Coronary artery (tissue), 2 donors: ENCODE data around the gene USP24.

Experiments
- DNase-seq: peaks from one replicate; pipeline ENCODE4 v3.0.0-alpha.2; 2017; ENCODE audit warnings: low spot score
- H3K27ac ChIP-seq, 2 donors: fragments of 200-600 bp; sonication (generic); one replicate each; pipeline ENCODE4 v1.5.1; 2016 to 2019
- H3K4me3 ChIP-seq: fragments of 200-600 bp; sonication (generic); 2 replicates; pipeline ENCODE4 v1.5.1; 2016; ENCODE audit warnings: mild to moderate bottlenecking, moderate library complexity
- TF ChIP-seq, protein P1 (sequence below): fragments of 200-600 bp; sonication (generic); IDR thresholded peaks from one replicate; pipeline ENCODE4 v1.5.1; 2019; ENCODE audit warnings: antibody characterized with exemption

Gene USP24

DNA sequence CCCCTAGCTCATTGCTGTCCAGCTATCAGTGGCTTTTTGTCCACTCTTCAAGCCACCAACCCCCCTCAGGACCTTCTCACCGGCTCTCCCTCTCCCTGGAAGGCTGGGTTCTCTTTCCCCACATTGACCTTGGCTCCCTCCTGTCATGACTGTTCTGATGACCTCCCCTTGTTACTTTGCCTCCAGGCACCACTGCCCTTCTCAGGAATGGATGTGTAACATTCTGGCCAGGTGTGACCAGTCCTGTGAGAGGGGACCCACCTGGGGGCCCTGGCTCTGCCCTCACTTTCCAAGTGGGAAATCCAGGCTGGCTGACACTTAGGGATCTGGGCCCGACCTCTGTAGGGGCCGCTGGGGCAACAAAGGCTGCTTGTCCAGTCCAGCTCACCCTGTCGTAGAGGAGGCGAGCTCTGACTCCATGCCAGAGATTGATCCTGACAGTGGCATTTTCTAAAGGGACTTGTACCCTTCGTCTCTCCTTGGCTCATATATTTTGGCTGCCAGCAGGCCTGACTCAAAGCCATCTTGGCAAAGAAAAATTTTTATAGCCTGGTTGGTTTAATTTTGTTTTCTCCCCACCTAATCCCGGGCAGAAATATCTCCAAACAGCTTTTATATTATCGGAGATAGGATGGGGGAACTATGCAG lies 37.9 kb upstream of the USP24 start:
- H3K4me3 ChIP-seq = no peak overlapping the region
- H3K27ac ChIP-seq = no peak overlapping the region
- DNase-seq = no peak
- TF ChIP-seq, protein P1, sequence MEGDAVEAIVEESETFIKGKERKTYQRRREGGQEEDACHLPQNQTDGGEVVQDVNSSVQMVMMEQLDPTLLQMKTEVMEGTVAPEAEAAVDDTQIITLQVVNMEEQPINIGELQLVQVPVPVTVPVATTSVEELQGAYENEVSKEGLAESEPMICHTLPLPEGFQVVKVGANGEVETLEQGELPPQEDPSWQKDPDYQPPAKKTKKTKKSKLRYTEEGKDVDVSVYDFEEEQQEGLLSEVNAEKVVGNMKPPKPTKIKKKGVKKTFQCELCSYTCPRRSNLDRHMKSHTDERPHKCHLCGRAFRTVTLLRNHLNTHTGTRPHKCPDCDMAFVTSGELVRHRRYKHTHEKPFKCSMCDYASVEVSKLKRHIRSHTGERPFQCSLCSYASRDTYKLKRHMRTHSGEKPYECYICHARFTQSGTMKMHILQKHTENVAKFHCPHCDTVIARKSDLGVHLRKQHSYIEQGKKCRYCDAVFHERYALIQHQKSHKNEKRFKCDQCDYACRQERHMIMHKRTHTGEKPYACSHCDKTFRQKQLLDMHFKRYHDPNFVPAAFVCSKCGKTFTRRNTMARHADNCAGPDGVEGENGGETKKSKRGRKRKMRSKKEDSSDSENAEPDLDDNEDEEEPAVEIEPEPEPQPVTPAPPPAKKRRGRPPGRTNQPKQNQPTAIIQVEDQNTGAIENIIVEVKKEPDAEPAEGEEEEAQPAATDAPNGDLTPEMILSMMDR = no peak

DNA sequence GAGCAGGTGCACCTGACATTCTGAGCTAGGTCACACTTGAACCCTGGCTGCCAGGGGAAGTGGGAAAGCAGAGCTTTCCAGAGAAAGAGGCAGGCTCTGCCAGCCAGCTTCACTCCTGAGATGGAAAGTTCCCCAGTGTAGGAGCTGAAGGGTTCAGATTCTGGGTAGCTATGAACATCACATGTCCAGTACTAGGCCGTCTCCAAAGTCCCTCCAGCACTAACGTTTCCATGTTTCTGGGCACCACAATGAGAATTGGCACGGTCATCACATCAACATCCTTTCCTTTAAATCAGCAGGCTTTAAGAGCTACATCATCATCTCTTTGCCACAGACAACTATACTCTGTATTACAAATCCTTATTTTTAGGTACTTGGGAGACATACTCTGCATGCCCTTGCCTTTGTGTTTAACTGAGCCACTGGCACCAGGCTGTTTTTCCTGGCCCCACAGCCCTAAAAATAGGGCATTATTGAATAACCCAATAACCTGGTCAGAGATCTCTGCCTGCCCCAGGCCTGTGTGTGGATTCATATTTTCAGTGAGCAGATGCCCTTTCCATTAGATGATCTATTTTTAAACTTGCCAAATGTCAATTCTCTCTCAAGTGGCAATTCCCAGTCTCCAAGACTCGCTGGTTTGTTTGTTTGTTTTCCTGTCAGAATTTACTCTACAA lies 35.4 kb upstream of the USP24 start:
- no peak overlapping the region for H3K4me3 ChIP-seq
- no peak for DNase-seq
- H3K27ac ChIP-seq = no peak overlapping the region
- TF ChIP-seq, protein P1 = no peak

DNA sequence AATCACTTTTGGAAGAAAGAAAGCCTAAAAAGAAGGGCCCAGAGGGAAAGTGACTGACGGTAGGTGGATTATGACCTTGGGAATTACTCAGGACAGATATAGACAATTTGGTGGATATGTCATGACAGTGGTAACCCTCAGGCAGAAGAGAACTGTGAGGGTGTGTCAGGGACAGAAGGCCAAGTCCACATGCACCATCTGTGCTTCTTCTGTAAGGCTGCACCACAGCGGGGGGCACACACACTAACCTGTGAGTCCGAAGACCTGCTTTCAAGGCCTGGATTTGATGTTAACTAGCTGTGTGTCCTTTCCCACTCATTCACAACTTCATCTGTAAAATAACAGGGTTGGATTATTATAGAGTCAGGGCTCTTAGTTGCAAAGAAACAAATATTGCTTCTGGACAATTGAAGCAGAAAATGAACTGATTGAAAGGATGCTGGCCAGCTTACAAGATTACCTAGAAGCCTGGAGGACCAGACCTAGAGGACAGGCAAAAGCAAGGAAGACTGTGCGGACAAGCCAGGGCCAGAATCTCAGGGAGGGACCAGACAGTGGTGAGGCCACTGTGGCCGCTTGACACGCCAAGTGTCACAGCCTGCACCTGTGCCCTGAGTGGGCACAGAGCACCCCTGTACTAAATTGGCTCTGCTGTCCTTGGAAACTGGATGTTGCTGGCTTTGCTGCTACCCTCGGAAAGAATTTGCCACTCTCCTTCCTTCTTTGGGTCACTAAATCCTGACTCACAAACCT lies 34.7 kb upstream of the USP24 start:
- DNase-seq = no peak

DNA sequence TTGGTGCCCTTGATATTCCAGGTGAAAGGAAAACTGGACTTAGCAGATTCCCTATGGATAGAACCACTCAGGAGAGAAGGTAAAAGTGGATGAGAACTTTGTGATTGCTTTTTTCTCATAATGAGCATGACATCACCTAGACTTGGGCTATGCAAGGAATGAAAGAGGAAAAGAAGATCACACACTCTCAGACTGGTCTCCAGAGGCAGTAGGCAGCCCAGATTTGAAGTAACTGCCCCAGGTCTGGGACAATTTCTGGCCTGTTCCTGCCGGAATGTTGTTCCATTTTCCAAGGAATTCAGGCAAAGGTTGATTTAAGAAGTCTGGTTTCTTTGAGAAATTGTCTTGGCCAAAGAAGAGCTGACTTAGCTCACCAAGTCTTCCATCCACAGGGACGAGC lies 31.7 kb upstream of the USP24 start:
- Histone ChIP-seq H3K4me3 (no peak overlapping the region), H3K27ac (no peak overlapping the region)
- no peak for DNase-seq
- TF ChIP-seq, protein P1 = no peak

More for the DNA sequence above, 34.7 kb upstream of the USP24 start:
- Histone ChIP-seq H3K27ac (no peak overlapping the region), H3K4me3 (no peak overlapping the region)
- TF ChIP-seq, protein P1 = no peak

DNA sequence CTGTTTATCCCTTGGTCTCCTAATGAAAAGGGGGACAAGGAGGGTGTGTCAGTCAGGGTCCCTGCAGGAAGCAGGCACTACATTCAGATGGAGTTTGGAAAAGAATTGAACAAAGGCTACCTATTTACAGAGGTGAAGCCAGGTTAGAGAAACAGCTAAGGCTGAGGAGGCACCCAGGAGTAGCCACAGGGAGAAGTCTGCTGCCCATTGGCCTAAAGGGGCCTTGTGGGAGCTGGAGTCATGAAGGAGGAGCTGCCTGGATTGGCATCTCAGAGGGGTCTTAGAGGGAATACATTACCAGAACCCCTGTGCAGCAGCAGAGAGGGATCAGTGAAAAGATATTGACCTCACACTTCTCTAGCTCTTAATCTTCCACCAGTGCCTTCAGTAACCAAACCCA lies 31.2 kb upstream of the USP24 start:
- no peak overlapping the region for H3K4me3 ChIP-seq
- TF ChIP-seq, protein P1 = no peak
- no peak overlapping the region for H3K27ac ChIP-seq
- DNase-seq = no peak

DNA sequence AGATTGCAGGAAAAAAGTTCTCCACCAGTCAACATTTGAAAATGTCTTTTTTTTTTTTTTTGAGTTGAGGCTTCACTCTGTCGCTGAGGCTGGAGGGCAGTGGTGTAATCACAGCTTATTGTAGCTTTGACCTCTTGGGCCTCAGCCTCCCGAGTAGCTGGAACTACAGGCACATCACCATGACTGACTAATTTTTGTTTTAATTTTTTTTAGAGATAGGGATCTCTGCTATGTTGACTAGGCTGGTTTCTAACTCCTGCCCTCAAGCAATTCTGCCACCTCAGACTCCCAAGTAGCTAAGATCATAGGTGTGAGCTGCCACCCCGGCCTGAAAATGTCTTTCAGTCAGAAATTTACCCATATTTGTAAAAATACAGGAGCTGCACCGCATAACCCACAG lies 30.6 kb upstream of the USP24 start:
- Histone ChIP-seq H3K27ac (no peak overlapping the region), H3K4me3 (no peak overlapping the region)
- DNase-seq = no peak
- TF ChIP-seq, protein P1 = no peak
